ENCODE data around the gene RAPGEF5.

Gene RAPGEF5

GRCh38 chr7:22252016-22252415 lies 104.9 kb downstream of the RAPGEF5 start:
- no peak for DNase-seq

GRCh38 chr7:22251281-22251680 lies 105.7 kb downstream of the RAPGEF5 start:
- no peak for DNase-seq

GRCh38 chr7:22250390-22250789 lies 106.6 kb downstream of the RAPGEF5 start:
- no peak for DNase-seq

GRCh38 chr7:22248111-22248809 lies 108.7 kb downstream of the RAPGEF5 start:
- no peak for DNase-seq

GRCh38 chr7:22241805-22242390 lies 115.1 kb downstream of the RAPGEF5 start:
- DNase-seq, result no peak

GRCh38 chr7:22240904-22241571 lies 115.9 kb downstream of the RAPGEF5 start:
- no peak for DNase-seq

GRCh38 chr7:22238354-22239311 lies 118.3 kb downstream of the RAPGEF5 start:
- DNase-seq, result no peak

- DNase-seq, result no peak
These were observed 121.8 kb downstream of the RAPGEF5 start for GRCh38 chr7:22235134-22235533.

GRCh38 chr7:22234227-22234626 lies 122.7 kb downstream of the RAPGEF5 start:
- no peak for DNase-seq

- no peak for DNase-seq
These were observed 125.1 kb downstream of the RAPGEF5 start for GRCh38 chr7:22231806-22232205.

- DNase-seq, result no peak
These were observed 125.8 kb downstream of the RAPGEF5 start for GRCh38 chr7:22231141-22231540.

- no peak for DNase-seq
These were observed 126.7 kb downstream of the RAPGEF5 start for GRCh38 chr7:22230238-22230637.

- DNase-seq, result no peak
These were observed 127.8 kb downstream of the RAPGEF5 start for GRCh38 chr7:22229148-22229547.

- DNase-seq, result no peak
These were observed 133.1 kb downstream of the RAPGEF5 start for GRCh38 chr7:22223807-22224206.

GRCh38 chr7:22220941-22221340 lies 136.0 kb downstream of the RAPGEF5 start:
- DNase-seq, result no peak

- no peak for DNase-seq
These were observed 137.0 kb downstream of the RAPGEF5 start for GRCh38 chr7:22219739-22220493.

GRCh38 chr7:22219036-22219435 lies 137.9 kb downstream of the RAPGEF5 start:
- DNase-seq, result no peak

GRCh38 chr7:22216832-22217475 lies 140.0 kb downstream of the RAPGEF5 start:
- DNase-seq, result no peak

- DNase-seq, result no peak
These were observed 140.6 kb downstream of the RAPGEF5 start for GRCh38 chr7:22216309-22216708.

- DNase-seq, result no peak
These were observed 143.0 kb downstream of the RAPGEF5 start for GRCh38 chr7:22214000-22214399.

- no peak for DNase-seq
These were observed 143.9 kb downstream of the RAPGEF5 start for GRCh38 chr7:22213081-22213480.

- DNase-seq, result no peak
These were observed 146.0 kb downstream of the RAPGEF5 start for GRCh38 chr7:22210967-22211366.

Measured in activated CD4-positive, alpha-beta T cell treated with anti-CD3 and anti-CD28 coated beads for 48 hours (primary cell).